Neural progenitor cell (in vitro differentiated cells): ENCODE results near the gene TTC39A. TPM values are rescaled to one million over a fixed set of nuclear protein-coding genes. Genes with fewer than 3 reads are reported as not detected.

Experiments
- DNase-seq: peaks from one replicate; pipeline ENCODE4 v3.0.0-alpha.2; 2016; ENCODE audit warnings: low spot score
- H2AFZ ChIP-seq: fragments of 200-600 bp; sonication (generic); replicated peaks from 2 replicates; pipeline ENCODE4 v1.6.1; 2016; ENCODE audit warnings: antibody characterized with exemption
- H3F3A ChIP-seq: fragments of 200-600 bp; sonication (generic); 2 replicates; pipeline ENCODE4 v1.6.1; 2016; ENCODE audit warnings: antibody characterized with exemption, low read depth
- H3K27ac ChIP-seq: fragments of 200-600 bp; sonication (generic); 2 replicates; pipeline ENCODE4 v1.5.1; 2016; ENCODE audit warnings: mild to moderate bottlenecking
- H3K27me3 ChIP-seq: fragments of 200-600 bp; sonication (generic); 2 replicates; pipeline ENCODE4 v1.6.1; 2016; ENCODE audit warnings: mild to moderate bottlenecking, moderate library complexity
- H3K36me3 ChIP-seq: fragments of 200-600 bp; sonication (generic); 2 replicates; pipeline ENCODE4 v1.5.1; 2016
- H3K4me1 ChIP-seq: fragments of 200-600 bp; sonication (generic); 2 replicates; pipeline ENCODE4 v1.6.1; 2016; ENCODE audit warnings: mixed run types
- H3K4me2 ChIP-seq: fragments of 200-600 bp; sonication (generic); 2 replicates; pipeline ENCODE4 v1.6.1; 2016
- H3K4me3 ChIP-seq: fragments of 200-600 bp; sonication (generic); 2 replicates; pipeline ENCODE4 v1.5.1; 2016
- H3K79me2 ChIP-seq: fragments of 200-600 bp; sonication (generic); 2 replicates; pipeline ENCODE4 v1.6.1; 2016; ENCODE audit warnings: low read depth
- H3K9ac ChIP-seq: fragments of 200-600 bp; sonication (generic); 2 replicates; pipeline ENCODE4 v1.6.1; 2016
- H3K9me3 ChIP-seq: fragments of 200-600 bp; sonication (generic); 2 replicates; pipeline ENCODE4 v1.5.1; 2016; ENCODE audit warnings: low read depth
- H4K20me1 ChIP-seq: fragments of 200-600 bp; sonication (generic); 2 replicates; pipeline ENCODE4 v1.6.1; 2016; ENCODE audit warnings: low read depth
- H3K27ac Mint-ChIP-seq: 3 replicates; pipeline ENCODE4 v1.8.0; 2021; ENCODE audit warnings: mixed read lengths
- H3K27me3 Mint-ChIP-seq: 2 replicates; pipeline ENCODE4 v1.8.0; 2022; ENCODE audit warnings: low read depth, mild to moderate bottlenecking, inconsistent platforms, moderate library complexity, mixed read lengths; ENCODE audit not compliant: insufficient read depth
- H3K36me3 Mint-ChIP-seq: 3 replicates; pipeline ENCODE4 v1.8.0; 2021; ENCODE audit warnings: mixed read lengths
- H3K4me1 Mint-ChIP-seq: 3 replicates; pipeline ENCODE4 v1.8.0; 2021; ENCODE audit warnings: mixed read lengths
- H3K4me3 Mint-ChIP-seq: 3 replicates; pipeline ENCODE4 v1.8.0; 2021; ENCODE audit warnings: mild to moderate bottlenecking, moderate library complexity, mixed read lengths
- H3K9me3 Mint-ChIP-seq: 3 replicates; pipeline ENCODE4 v1.8.0; 2020; ENCODE audit warnings: mixed read lengths
- CTCF ChIP-seq: fragments of 200-600 bp; sonication (generic); IDR thresholded peaks from 2 replicates; pipeline ENCODE4 v1.5.1; 2017; ENCODE audit warnings: antibody characterized with exemption, mild to moderate bottlenecking
- EZH2 ChIP-seq: fragments of 200-600 bp; sonication (generic); IDR thresholded peaks from 2 replicates; pipeline ENCODE4 v1.6.1; 2017; ENCODE audit warnings: antibody characterized with exemption, mild to moderate bottlenecking, moderate library complexity
- EZH2phosphoT487 ChIP-seq: fragments of 200-600 bp; sonication (generic); IDR thresholded peaks from 2 replicates; pipeline ENCODE4 v1.6.1; 2017; ENCODE audit warnings: antibody characterized with exemption
- total RNA-seq: library from RNA; depleted of rRNA; stranded (reverse); fragments of >200 nt; gene quantifications from 2 replicates; pipeline ENCODE4 v1.2.3, GENCODE V29; 2015; ENCODE audit warnings: low replicate concordance

TTC39A gene
- total RNA-seq, 1 donor from 2014 or later: 0.94 TPM

GRCh38 chr1:51344602-51345299 is 14.4 kb upstream of the TTC39A start:
- Histone ChIP-seq H3K9ac (no peak overlapping the region), H2AFZ (peak overlapping the region; percentile 79), H3K79me2 (no peaks in the 10 kb centered on the region), H3K36me3 (no peaks in the 10 kb centered on the region), H3K4me2 (peak overlapping the region; percentile 84), H3K4me3 (peak overlapping the region; percentile 46), H4K20me1 (no peaks in the 10 kb centered on the region), H3K9me3 (no peaks in the 10 kb centered on the region), H3F3A (no peaks in the 10 kb centered on the region), H3K27me3 (peaks cover 41% of the 10 kb centered on the region), H3K4me1 (peaks cover 3% of the 10 kb centered on the region), H3K27ac (no peak overlapping the region)
- Mint-ChIP-seq H3K27ac (no peak overlapping the region), H3K36me3 (no peaks in the 10 kb centered on the region), H3K27me3 (peaks cover 19% of the 10 kb centered on the region), H3K4me3 (no peak overlapping the region), H3K9me3 (no peaks in the 10 kb centered on the region), H3K4me1 (peaks cover 10% of the 10 kb centered on the region)
- peak; percentile 47 for DNase-seq
- TF ChIP-seq EZH2phosphoT487 (peak; percentile 68), CTCF (peak; percentile 26), EZH2 (peak; percentile 77)

- Histone ChIP-seq H3K9ac (no peak overlapping the region), H3K79me2 (no peaks in the 10 kb centered on the region), H3K4me3 (peak overlapping the region; percentile 46), H2AFZ (no peak overlapping the region), H3F3A (no peaks in the 10 kb centered on the region), H3K4me1 (peaks cover 3% of the 10 kb centered on the region), H3K36me3 (no peaks in the 10 kb centered on the region), H3K27me3 (peaks cover 41% of the 10 kb centered on the region), H3K27ac (no peak overlapping the region), H4K20me1 (no peaks in the 10 kb centered on the region), H3K4me2 (peak overlapping the region; percentile 84), H3K9me3 (no peaks in the 10 kb centered on the region)
- no peak overlapping the region for H3K27ac Mint-ChIP-seq
- peaks cover 10% of the 10 kb centered on the region for H3K4me1 Mint-ChIP-seq
- no peak for DNase-seq
- TF ChIP-seq EZH2phosphoT487 (no peak), CTCF (no peak), EZH2 (no peak)
- no peak overlapping the region for H3K4me3 Mint-ChIP-seq
- no peaks in the 10 kb centered on the region for H3K9me3 Mint-ChIP-seq
- no peaks in the 10 kb centered on the region for H3K36me3 Mint-ChIP-seq
- H3K27me3 Mint-ChIP-seq: peaks cover 19% of the 10 kb centered on the region
Measured at GRCh38 chr1:51344276-51344601, 13.9 kb upstream of the TTC39A start.

DNA sequence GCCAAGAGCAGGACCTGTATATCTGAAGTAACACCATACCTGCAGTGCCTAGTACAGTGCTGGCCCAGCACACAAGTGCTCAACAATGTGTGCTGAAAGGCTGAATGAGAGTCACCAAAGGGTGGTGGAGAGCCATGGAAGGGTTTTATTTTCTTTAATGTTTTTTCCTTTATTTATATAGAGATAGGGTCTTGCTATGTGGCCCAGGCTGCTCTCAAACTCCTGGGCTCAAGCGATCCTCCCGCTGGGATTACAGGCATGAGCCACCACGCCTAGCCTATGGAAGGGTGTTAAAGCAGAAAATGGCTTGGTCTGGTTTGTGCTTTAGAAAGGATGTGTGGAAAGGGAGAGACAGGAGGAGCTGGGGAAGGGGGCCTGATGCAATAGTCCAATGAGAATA is 13.3 kb upstream of the TTC39A start:
- no peak overlapping the region for H3K4me2 ChIP-seq
- H3K27me3 Mint-ChIP-seq: peaks cover 19% of the 10 kb centered on the region

More for the DNA sequence above, 13.3 kb upstream of the TTC39A start:
- Mint-ChIP-seq H3K4me3 (no peak overlapping the region), H3K36me3 (no peaks in the 10 kb centered on the region), H3K27ac (no peak overlapping the region), H3K4me1 (peaks cover 10% of the 10 kb centered on the region), H3K9me3 (no peaks in the 10 kb centered on the region)
- Histone ChIP-seq H3K4me1 (peaks cover 3% of the 10 kb centered on the region), H2AFZ (no peak overlapping the region), H3K27me3 (peaks cover 41% of the 10 kb centered on the region), H3K9ac (no peak overlapping the region), H3K9me3 (no peaks in the 10 kb centered on the region), H3K4me3 (no peak overlapping the region), H3K27ac (no peak overlapping the region), H3F3A (no peaks in the 10 kb centered on the region), H3K79me2 (no peaks in the 10 kb centered on the region), H4K20me1 (no peaks in the 10 kb centered on the region), H3K36me3 (no peaks in the 10 kb centered on the region)
- DNase-seq: no peak
- TF ChIP-seq EZH2phosphoT487: no peak
- no peak for TF ChIP-seq CTCF
- no peak for TF ChIP-seq EZH2
